PC-9 (cell line): Measurements from ENCODE around the gene PCNX3.

Source experiments
- EZH2 ChIP-seq: fragments of 200-600 bp; sonication (generic); IDR thresholded peaks from 2 replicates; pipeline ENCODE4 v1.8.0; 2017; ENCODE audit warnings: antibody characterized with exemption, low read depth
- TF ChIP-seq, protein P1 (sequence below): fragments of 200-600 bp; sonication (generic); conservative IDR thresholded peaks from 2 replicates; pipeline ENCODE4 v1.6.1; 2017; ENCODE audit warnings: mixed run types, antibody characterized with exemption, mild to moderate bottlenecking, moderate library complexity

DNA sequence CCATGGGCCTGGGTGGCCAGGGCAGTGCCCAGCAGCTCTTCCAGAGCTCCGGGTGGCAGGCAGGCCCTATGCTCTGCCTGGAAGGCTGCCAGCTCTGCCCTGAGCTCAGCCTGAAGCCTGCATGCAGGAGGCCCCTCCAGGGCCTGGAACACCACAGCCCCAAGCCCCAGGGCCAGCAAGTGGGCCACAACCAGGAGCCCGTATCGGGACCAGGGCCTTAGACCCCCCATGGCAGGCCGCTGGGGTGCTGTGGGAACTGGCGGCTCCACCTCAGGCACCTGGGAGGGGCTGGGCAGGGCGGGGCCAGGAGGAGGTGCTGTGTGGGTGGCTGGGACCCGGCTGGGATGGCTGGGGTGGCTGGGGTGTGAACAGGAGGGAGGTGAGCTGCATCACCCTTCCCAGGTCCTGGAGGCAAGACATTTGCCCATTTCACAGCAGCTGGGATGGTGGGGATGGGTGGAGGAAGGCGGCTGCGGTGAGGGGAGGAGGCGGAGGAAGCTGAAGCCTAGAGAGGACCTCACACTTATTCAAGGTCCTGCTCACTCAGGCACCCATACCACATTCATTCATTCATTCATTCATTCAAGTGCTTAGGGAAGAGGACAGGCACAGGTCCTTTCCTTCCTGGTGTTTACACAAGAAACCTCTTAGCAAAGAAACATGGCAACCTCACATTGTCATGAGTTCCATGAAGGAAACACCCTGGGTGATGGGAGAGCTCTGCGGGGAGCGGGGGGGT, 19.9 kb upstream of the PCNX3 start, which contains the start of gene KCNK7:
- no peak for TF ChIP-seq EZH2
- TF ChIP-seq, protein P1, sequence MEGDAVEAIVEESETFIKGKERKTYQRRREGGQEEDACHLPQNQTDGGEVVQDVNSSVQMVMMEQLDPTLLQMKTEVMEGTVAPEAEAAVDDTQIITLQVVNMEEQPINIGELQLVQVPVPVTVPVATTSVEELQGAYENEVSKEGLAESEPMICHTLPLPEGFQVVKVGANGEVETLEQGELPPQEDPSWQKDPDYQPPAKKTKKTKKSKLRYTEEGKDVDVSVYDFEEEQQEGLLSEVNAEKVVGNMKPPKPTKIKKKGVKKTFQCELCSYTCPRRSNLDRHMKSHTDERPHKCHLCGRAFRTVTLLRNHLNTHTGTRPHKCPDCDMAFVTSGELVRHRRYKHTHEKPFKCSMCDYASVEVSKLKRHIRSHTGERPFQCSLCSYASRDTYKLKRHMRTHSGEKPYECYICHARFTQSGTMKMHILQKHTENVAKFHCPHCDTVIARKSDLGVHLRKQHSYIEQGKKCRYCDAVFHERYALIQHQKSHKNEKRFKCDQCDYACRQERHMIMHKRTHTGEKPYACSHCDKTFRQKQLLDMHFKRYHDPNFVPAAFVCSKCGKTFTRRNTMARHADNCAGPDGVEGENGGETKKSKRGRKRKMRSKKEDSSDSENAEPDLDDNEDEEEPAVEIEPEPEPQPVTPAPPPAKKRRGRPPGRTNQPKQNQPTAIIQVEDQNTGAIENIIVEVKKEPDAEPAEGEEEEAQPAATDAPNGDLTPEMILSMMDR = no peak
